KOPT-K1 (cell line): ENCODE data around the gene MADCAM1.

Source experiments
- H3K27ac ChIP-seq: fragments of 200-600 bp; sonication (generic); 2 replicates; pipeline ENCODE4 v1.5.1; 2016; ENCODE audit warnings: antibody characterized with exemption, mild to moderate bottlenecking, low read depth, low read length; ENCODE audit not compliant: poor library complexity, severe bottlenecking
- H3K36me3 ChIP-seq: fragments of 200-600 bp; sonication (generic); 2 replicates; pipeline ENCODE4 v1.5.1; 2017; ENCODE audit warnings: antibody characterized with exemption, mild to moderate bottlenecking, low read length, moderate library complexity; ENCODE audit not compliant: insufficient read depth
- H3K9me3 ChIP-seq: fragments of 200-600 bp; sonication (generic); 2 replicates; pipeline ENCODE4 v1.5.1; 2017; ENCODE audit warnings: antibody characterized with exemption, low read length, mild to moderate bottlenecking; ENCODE audit not compliant: insufficient read depth, poor library complexity, severe bottlenecking

MADCAM1 gene

GRCh38 chr19:460877-461720 is 35.2 kb upstream of the MADCAM1 start, which contains the start of gene SHC2:
Gene SHC2 (minus strand): TSS chr19:461033. CDS start chr19:460996, 37 bp downstream.
- no peaks in the 10 kb centered on the region for H3K36me3 ChIP-seq
- peaks cover 24% of the 10 kb centered on the region for H3K9me3 ChIP-seq
- H3K27ac ChIP-seq, result no peak within 1 kb of the TSS

GRCh38 chr19:461721-462551 is 34.4 kb upstream of the MADCAM1 start:
- Histone ChIP-seq H3K27ac (no peak overlapping the region), H3K36me3 (no peaks in the 10 kb centered on the region), H3K9me3 (peaks cover 21% of the 10 kb centered on the region)

- Histone ChIP-seq H3K27ac (no peak overlapping the region), H3K9me3 (peaks cover 9% of the 10 kb centered on the region), H3K36me3 (no peaks in the 10 kb centered on the region)
Measured at GRCh38 chr19:463483-464207, 32.6 kb upstream of the MADCAM1 start.

- Histone ChIP-seq H3K9me3 (peaks cover 5% of the 10 kb centered on the region), H3K36me3 (no peaks in the 10 kb centered on the region)
Measured at GRCh38 chr19:464208-464545, 32.1 kb upstream of the MADCAM1 start.

GRCh38 chr19:465056-465816 is 31.1 kb upstream of the MADCAM1 start:
- Histone ChIP-seq H3K27ac (no peak overlapping the region), H3K9me3 (no peaks in the 10 kb centered on the region), H3K36me3 (no peaks in the 10 kb centered on the region)

More at GRCh38 chr19:464208-464545, 32.1 kb upstream of the MADCAM1 start:
- H3K27ac ChIP-seq, result no peak overlapping the region

- H3K36me3 ChIP-seq, result no peaks in the 10 kb centered on the region
- H3K9me3 ChIP-seq, result no peaks in the 10 kb centered on the region
Measured at GRCh38 chr19:467554-467953, 28.7 kb upstream of the MADCAM1 start.

GRCh38 chr19:468587-469256 is 27.6 kb upstream of the MADCAM1 start:
- H3K36me3 ChIP-seq, result no peaks in the 10 kb centered on the region
- H3K27ac ChIP-seq, result no peak overlapping the region
- no peaks in the 10 kb centered on the region for H3K9me3 ChIP-seq

More at GRCh38 chr19:467554-467953, 28.7 kb upstream of the MADCAM1 start:
- H3K27ac ChIP-seq, result no peak overlapping the region

- Histone ChIP-seq H3K9me3 (no peaks in the 10 kb centered on the region), H3K36me3 (no peaks in the 10 kb centered on the region), H3K27ac (no peak overlapping the region)
Measured at GRCh38 chr19:469833-470232, 26.5 kb upstream of the MADCAM1 start.

GRCh38 chr19:470701-471100 is 25.6 kb upstream of the MADCAM1 start:
- no peaks in the 10 kb centered on the region for H3K9me3 ChIP-seq
- no peak overlapping the region for H3K27ac ChIP-seq
- H3K36me3 ChIP-seq, result no peaks in the 10 kb centered on the region

- Histone ChIP-seq H3K9me3 (no peaks in the 10 kb centered on the region), H3K36me3 (no peaks in the 10 kb centered on the region), H3K27ac (no peak overlapping the region)
Measured at GRCh38 chr19:472005-472858, 24.1 kb upstream of the MADCAM1 start.

- Histone ChIP-seq H3K27ac (no peak overlapping the region), H3K36me3 (no peaks in the 10 kb centered on the region), H3K9me3 (no peaks in the 10 kb centered on the region)
Measured at GRCh38 chr19:474126-475078, 21.9 kb upstream of the MADCAM1 start.

- no peaks in the 10 kb centered on the region for H3K36me3 ChIP-seq
- H3K9me3 ChIP-seq, result no peaks in the 10 kb centered on the region
- H3K27ac ChIP-seq, result no peak overlapping the region
Measured at GRCh38 chr19:475360-475759, 20.9 kb upstream of the MADCAM1 start.
